Keratinocyte (primary cell): Measurements from ENCODE around the gene PRADC1. TPM values are rescaled to one million over a fixed set of nuclear protein-coding genes. Genes with fewer than 3 reads are reported as not detected.

Experiments used
- DNase-seq: peaks from one replicate; pipeline ENCODE4 v3.0.0-alpha.2; 2011; ENCODE audit warnings: low read depth, missing footprints, low spot score
- FAIRE-seq: peaks from 2 replicates; lab custom pipeline; 2011; peaks lifted over from hg19 to GRCh38; lab: Jason Lieb, UNC
- H2AFZ ChIP-seq: 2 replicates; pipeline ENCODE4 v1.6.0; 2012; ENCODE audit warnings: low read length, control low read depth, inconsistent platforms; ENCODE audit not compliant: control insufficient read depth
- H3K27ac ChIP-seq: 2 replicates; pipeline ENCODE4 v1.5.1; 2011; ENCODE audit warnings: low read length; ENCODE audit not compliant: control insufficient read depth, insufficient read depth
- H3K27me3 ChIP-seq: 3 replicates; pipeline ENCODE4 v1.6.0; 2011; ENCODE audit warnings: low read length; ENCODE audit not compliant: control insufficient read depth, insufficient read depth; ENCODE audit errors: extremely low read depth
- H3K36me3 ChIP-seq, 2 experiments: 2 replicates in 1 of 2; 3 replicates in 1 of 2; pipeline ENCODE4 v1.5.1; 2011; ENCODE audit warnings: low read length in 2 of 2, mild to moderate bottlenecking in 1 of 2; ENCODE audit not compliant: control insufficient read depth in 2 of 2, insufficient read depth in 2 of 2; ENCODE audit errors: extremely low read depth in 1 of 2
- H3K4me1 ChIP-seq: 3 replicates; pipeline ENCODE4 v1.5.1; 2011; ENCODE audit warnings: low read length; ENCODE audit not compliant: control insufficient read depth, insufficient read depth; ENCODE audit errors: extremely low read depth
- H3K4me2 ChIP-seq: 3 replicates; pipeline ENCODE4 v1.6.0; 2011; ENCODE audit warnings: low read depth, low read length; ENCODE audit not compliant: control insufficient read depth, insufficient read depth; ENCODE audit errors: extremely low read depth
- H3K4me3 ChIP-seq, 3 experiments: fragments of 200-600 bp in 1 of 3; sonication (generic) in 1 of 3; 2 replicates in 2 of 3; 3 replicates in 1 of 3; pipeline ENCODE4 v1.5.1; 2011 to 2016; ENCODE audit warnings: low read length in 3 of 3, mild to moderate bottlenecking in 3 of 3, control low read depth in 2 of 3, inconsistent platforms in 1 of 3, low read depth in 1 of 3, mixed read lengths in 1 of 3, mixed run types in 1 of 3, moderate library complexity in 1 of 3; ENCODE audit not compliant: control insufficient read depth in 2 of 3, insufficient read depth in 2 of 3; ENCODE audit errors: extremely low read depth in 1 of 3
- H3K79me2 ChIP-seq: 2 replicates; pipeline ENCODE4 v1.6.0; 2012; ENCODE audit warnings: low read length; ENCODE audit not compliant: control insufficient read depth, insufficient read depth
- H3K9ac ChIP-seq: 3 replicates; pipeline ENCODE4 v1.6.0; 2011; ENCODE audit warnings: low read length; ENCODE audit not compliant: control insufficient read depth, insufficient read depth; ENCODE audit errors: extremely low read depth
- H3K9me1 ChIP-seq: 3 replicates; pipeline ENCODE4 v1.6.0; 2011; ENCODE audit warnings: low read length; ENCODE audit not compliant: control insufficient read depth, insufficient read depth; ENCODE audit errors: extremely low read depth
- H3K9me3 ChIP-seq: 2 replicates; pipeline ENCODE4 v1.5.1; 2012; ENCODE audit warnings: low read depth, low read length; ENCODE audit not compliant: control insufficient read depth
- H4K20me1 ChIP-seq: 3 replicates; pipeline ENCODE4 v1.6.0; 2011; ENCODE audit warnings: low read length; ENCODE audit not compliant: control insufficient read depth, insufficient read depth; ENCODE audit errors: extremely low read depth
- EZH2 ChIP-seq: IDR thresholded peaks from one replicate; pipeline ENCODE4 v1.6.1; 2012; ENCODE audit warnings: inconsistent platforms, mild to moderate bottlenecking, low read length, moderate library complexity
- dilution Hi-C: fragments of 300-500 bp; cut with MboI; formaldehyde crosslinking; loops from one replicate; pipeline ENCODE4 v1.7.0; 2020; ENCODE audit warnings: low sequenced_read_pairs; ENCODE audit not compliant: extremely low pct_ligation_motif_present
- polyA plus RNA-seq, 5 experiments: library from polyadenylated mRNA; depleted of rRNA in 3 of 5; stranded (reverse) in 3 of 5; stranded (forward) in 1 of 5; unstranded in 1 of 5; fragments of >200 nt; gene quantifications; 1 replicate in 1 of 5; 2 replicates in 3 of 5; 3 replicates in 1 of 5; pipeline versions ENCODE4 v1.2.1 to v1.2.3, GENCODE V29; 2011 to 2012; ENCODE audit warnings: missing spikeins in 2 of 5, low read depth in 1 of 5, low replicate concordance in 1 of 5
- TF ChIP-seq, protein P1 (sequence below), 3 experiments: IDR thresholded peaks in 1 of 3; conservative IDR thresholded peaks in 1 of 3; optimal IDR thresholded peaks in 1 of 3; 2 replicates in 2 of 3; 3 replicates in 1 of 3; pipeline versions ENCODE3 to v1.5.1; 2011; ENCODE audit warnings: low read length in 3 of 3, mild to moderate bottlenecking in 3 of 3, moderate library complexity in 2 of 3, control low read depth in 1 of 3, inconsistent platforms in 1 of 3; ENCODE audit not compliant: insufficient read depth in 2 of 3; ENCODE audit errors: extremely low read depth in 1 of 3

The PRADC1 gene
- polyA plus RNA-seq, 1 donor (not counting 4 experiments of a cell fraction or from before 2014, with no cell fraction given) = 8.2 TPM

GRCh38 chr2:73238149-73238548 is 5.1 kb upstream of the PRADC1 start:
- no peak for FAIRE-seq
- H3K9me1 ChIP-seq = peaks cover 7% of the 10 kb centered on the region
- H4K20me1 ChIP-seq = peaks cover 34% of the 10 kb centered on the region
- H3K27me3 ChIP-seq = no peaks in the 10 kb centered on the region
- no peak overlapping the region for H3K4me2 ChIP-seq
- no peak overlapping the region for H3K27ac ChIP-seq
- peaks cover 73% of the 10 kb centered on the region for H3K79me2 ChIP-seq
- DNase-seq = no peak
- peaks cover 31% of the 10 kb centered on the region for H3K4me1 ChIP-seq
- dilution Hi-C loops = no loop called here
- H3K36me3 ChIP-seq = peaks cover 21 to 27% of the 10 kb centered on the region in 2 experiments
- no peak overlapping the region for H3K9ac ChIP-seq
- TF ChIP-seq, protein P1, sequence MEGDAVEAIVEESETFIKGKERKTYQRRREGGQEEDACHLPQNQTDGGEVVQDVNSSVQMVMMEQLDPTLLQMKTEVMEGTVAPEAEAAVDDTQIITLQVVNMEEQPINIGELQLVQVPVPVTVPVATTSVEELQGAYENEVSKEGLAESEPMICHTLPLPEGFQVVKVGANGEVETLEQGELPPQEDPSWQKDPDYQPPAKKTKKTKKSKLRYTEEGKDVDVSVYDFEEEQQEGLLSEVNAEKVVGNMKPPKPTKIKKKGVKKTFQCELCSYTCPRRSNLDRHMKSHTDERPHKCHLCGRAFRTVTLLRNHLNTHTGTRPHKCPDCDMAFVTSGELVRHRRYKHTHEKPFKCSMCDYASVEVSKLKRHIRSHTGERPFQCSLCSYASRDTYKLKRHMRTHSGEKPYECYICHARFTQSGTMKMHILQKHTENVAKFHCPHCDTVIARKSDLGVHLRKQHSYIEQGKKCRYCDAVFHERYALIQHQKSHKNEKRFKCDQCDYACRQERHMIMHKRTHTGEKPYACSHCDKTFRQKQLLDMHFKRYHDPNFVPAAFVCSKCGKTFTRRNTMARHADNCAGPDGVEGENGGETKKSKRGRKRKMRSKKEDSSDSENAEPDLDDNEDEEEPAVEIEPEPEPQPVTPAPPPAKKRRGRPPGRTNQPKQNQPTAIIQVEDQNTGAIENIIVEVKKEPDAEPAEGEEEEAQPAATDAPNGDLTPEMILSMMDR (optimal IDR thresholded peaks at IDR 0.05 in 1 of 3, IDR thresholded peaks at IDR 0.05 in 1 of 3, conservative IDR thresholded peaks at IDR 0.05 in 1 of 3; ENCODE audit: extremely low read depth in 1 of 3, insufficient read depth in 2 of 3, low read length in 3 of 3) = no peak
- TF ChIP-seq EZH2 = no peak
- H3K4me3 ChIP-seq = no peak overlapping the region
- H2AFZ ChIP-seq = no peak overlapping the region
- no peaks in the 10 kb centered on the region for H3K9me3 ChIP-seq

GRCh38 chr2:73237168-73237567 is 4.1 kb upstream of the PRADC1 start:
- Histone ChIP-seq H3K4me2 (no peak overlapping the region), H2AFZ (no peak overlapping the region), H3K27me3 (no peaks in the 10 kb centered on the region), H3K9me1 (peaks cover 7% of the 10 kb centered on the region), H3K27ac (no peak overlapping the region), H3K9ac (no peak overlapping the region), H3K4me3 (no peak overlapping the region), H3K36me3 (peaks cover 19 to 21% of the 10 kb centered on the region in 2 experiments), H4K20me1 (peaks cover 29% of the 10 kb centered on the region), H3K9me3 (no peaks in the 10 kb centered on the region), H3K4me1 (peaks cover 33% of the 10 kb centered on the region), H3K79me2 (peaks cover 71% of the 10 kb centered on the region)
- dilution Hi-C loops = no loop called here
- no peak for FAIRE-seq
- DNase-seq = no peak
- TF ChIP-seq, protein P1 (optimal IDR thresholded peaks at IDR 0.05 in 1 of 3, IDR thresholded peaks at IDR 0.05 in 1 of 3, conservative IDR thresholded peaks at IDR 0.05 in 1 of 3; ENCODE audit: extremely low read depth in 1 of 3, insufficient read depth in 2 of 3, low read length in 3 of 3) = no peak
- TF ChIP-seq EZH2 = no peak
